Left lobe of liver (tissue), 2 donors: ENCODE results near the gene ZNF646. TPM values are rescaled to one million over a fixed set of nuclear protein-coding genes. Genes with fewer than 3 reads are reported as not detected.

Experiments
- ATAC-seq: fragments of 200-7000 bp; cut with Tn5 transposase; one replicate; pipeline ENCODE4 v1.9.1; 2020; ENCODE audit warnings: mild to moderate bottlenecking, moderate library complexity
- DNase-seq: peaks from one replicate; pipeline ENCODE4 v3.0.0-alpha.2; 2020; ENCODE audit warnings: low spot score
- total RNA-seq: library from RNA; stranded (reverse); gene quantifications from one replicate; pipeline ENCODE4 v1.2.1, GENCODE V29; 2021
- donor health status: DM: no; HTN: no; CAD: no; lungs with moderate emphysema.
- donor health status: DM: no; HTN: yes; CAD: no.

Gene ZNF646
- total RNA-seq: 6.7 TPM

DNA sequence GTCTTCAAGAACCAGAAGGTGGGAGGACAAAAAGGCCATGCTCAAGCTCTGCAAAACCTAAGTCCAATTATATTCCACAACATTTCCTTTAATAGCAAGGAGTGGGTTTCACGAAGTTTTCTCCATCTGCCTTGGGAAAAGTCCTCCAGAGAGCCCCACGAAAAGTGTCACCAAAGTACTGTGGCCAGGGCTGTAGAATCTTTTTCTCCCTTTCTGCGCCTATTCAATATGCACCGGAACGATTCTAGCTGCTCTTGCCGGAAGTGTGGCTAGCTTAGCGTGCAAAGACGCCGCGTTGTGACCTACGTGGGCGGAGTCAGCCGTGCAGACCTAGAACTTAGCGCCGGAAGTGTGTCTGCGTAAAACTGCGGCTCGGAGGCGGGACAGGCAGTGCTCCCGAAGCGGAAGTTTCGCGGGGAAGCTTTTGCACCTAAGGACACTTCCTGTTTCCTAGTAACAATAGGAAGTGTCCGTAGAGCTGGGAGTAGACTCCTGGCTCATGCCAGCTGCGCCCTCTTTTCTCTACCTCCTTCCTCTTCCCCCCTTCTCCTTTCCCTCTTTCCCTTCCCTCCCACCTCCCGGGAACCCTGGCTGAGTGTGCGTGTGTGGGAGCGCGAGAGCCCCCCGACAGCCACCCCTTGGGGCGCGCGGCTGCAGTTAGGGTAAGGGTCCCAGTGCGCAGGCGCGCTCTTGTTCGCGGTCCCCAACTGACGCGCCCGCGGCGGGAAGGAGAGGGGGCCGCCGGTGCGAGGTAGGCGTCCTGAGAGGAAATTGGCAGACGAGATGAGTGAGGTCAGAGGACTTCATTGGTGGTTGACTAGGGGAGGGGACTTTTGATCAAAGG lies at the start of gene ZNF646, which contains the start of gene ZNF668:
TSS of gene ZNF646 (plus strand) at position 453 of the 844 bp plus-strand sequence. CDS start 1,903 bp downstream, outside the sequence.
TSS of gene ZNF668 (minus strand) at position 271 of the 844 bp plus-strand sequence. CDS start 9,781 bp downstream, outside the sequence.
- ATAC-seq (peak; percentile 90), DNase-seq (peak; percentile 98)

- ATAC-seq: peak; percentile 23
- DNase-seq: no peak
Measured at GRCh38 chr16:31025339-31025738, 48.9 kb upstream of the ZNF646 start.

GRCh38 chr16:31029272-31029671 lies 45.0 kb upstream of the ZNF646 start:
- no peak for ATAC-seq
- no peak for DNase-seq

GRCh38 chr16:31031276-31031675 lies 42.9 kb upstream of the ZNF646 start:
- no peak for ATAC-seq

DNA sequence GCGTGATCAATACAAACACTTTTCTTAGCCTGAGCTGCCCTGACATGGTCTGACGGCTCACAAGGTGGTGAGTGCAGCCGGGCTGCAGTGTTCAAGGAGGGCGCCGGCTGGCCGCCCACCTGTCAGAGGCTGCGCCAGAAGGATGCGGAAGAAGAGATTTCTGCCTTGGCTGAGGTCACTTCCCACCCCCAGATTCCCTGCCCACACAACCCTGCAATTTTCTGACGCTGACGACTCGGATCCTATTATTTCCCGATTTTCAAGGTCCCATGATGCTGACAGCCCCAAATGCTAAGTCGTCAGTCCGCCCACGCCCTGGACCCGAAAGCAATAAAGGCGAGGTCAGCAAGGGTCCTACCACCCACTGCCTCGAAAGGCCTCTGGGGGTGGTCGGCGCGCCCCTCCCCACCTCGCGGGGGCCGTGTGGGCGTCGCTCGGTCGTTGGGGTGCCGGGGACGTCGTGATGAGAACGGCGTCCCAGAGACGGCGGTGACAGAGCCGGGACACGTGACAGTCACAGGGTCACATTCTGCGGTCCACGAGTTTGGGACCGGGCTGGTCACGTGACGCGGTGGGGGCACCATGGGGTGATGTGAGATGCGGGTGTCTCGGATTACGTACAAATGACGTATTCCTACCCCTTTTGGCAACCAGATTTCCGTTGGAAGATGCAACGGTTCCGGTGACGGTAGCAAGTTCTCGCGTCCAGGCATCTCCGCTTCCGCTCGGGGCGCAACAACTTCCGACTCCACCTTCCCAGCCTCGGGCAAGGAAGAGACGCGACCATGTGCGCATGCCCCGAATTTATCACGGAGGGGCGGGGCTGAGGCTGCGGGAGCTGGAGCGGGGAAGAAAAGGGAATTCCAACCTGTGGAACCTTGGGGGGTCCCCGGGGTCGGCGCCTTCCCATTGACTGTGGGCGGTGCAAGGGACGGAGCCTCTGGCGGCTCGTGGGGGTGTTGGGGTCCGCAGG lies 41.2 kb upstream of the ZNF646 start, which contains the start of gene STX4:
TSS of gene STX4 (plus strand) at position 823 of the 973 bp plus-strand sequence. CDS start 248 bp downstream, outside the sequence.
- DNase-seq: peak; percentile 98

More at GRCh38 chr16:31031276-31031675, 42.9 kb upstream of the ZNF646 start:
- no peak for DNase-seq

DNA sequence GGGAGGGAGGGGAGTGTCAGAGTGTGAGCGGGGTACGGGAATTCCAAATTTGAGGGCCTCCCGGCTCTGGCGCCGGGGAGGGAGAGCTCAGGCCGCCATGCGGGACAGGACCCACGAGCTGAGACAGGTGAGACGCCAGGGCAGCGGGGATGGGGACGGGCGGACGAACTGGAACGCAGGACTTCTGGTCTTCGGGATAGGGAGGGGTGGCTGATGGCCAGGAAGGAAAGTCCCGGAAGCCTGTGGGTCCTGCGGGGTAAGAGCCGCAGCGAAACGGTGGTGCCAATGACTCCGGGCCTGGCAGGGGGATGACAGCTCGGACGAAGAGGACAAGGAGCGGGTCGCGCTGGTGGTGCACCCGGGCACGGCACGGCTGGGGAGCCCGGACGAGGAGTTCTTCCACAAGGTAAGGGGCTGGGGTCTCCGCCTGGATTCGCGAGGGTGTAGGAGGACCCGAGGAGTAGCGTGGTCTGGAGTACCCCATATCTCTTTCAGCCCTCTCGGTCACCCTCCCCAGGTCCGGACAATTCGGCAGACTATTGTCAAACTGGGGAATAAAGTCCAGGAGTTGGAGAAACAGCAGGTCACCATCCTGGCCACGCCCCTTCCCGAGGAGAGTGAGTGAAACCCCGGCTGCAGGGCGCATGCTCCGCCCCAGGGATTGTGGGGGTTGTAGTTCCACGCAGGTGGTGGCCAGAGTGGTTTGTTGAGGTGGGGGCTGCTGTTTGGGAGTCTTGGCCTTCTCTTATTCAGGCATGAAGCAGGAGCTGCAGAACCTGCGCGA lies 40.3 kb upstream of the ZNF646 start:
- ATAC-seq: peak; percentile 88
- peak; percentile 94 for DNase-seq

More for the DNA sequence above, 41.2 kb upstream of the ZNF646 start, which contains the start of gene STX4:
- peak; percentile 92 for ATAC-seq

DNA sequence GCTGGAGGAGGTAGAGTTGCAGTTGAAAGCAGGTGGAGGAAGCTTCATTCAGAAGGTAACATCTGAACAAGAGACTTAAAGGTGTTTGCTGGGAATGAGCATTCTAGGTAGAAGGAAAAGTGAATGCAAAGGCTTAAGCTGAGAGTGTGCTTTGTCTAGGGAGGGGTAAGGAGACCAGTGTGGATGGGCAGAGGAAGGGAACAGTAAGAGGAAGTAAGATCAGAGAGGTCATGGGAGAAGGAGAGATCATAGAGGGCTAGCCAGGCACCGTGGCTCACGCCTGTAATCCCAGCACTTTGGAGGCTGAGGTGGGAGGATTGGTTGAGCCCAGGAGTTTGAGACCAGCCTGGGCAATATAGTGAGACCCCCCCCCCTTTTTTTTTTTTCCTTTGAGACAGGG lies 37.5 kb upstream of the ZNF646 start:
- DNase-seq: no peak
- ATAC-seq: no peak

GRCh38 chr16:31038993-31039392 lies 35.2 kb upstream of the ZNF646 start:
- DNase-seq: no peak
- ATAC-seq: no peak

DNA sequence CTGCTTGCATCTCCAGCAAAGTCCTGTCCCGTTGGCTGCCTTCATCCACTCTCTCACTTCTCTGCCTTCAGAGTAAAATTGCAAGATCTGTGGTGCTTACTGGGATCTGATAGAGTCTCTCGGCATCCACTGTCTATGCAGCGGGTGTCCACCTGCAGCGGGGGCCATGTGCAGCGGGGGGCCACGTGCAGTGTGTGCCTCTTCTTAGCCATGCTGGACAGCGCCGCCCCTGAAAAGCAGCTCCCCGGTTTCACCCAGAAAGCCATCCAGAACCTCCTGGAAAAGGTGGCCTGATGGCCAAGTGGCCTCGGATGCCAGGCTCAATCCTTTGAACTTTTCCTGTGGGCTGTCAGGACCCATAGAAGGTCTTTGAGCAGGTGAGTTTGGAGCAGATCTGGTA lies 31.4 kb upstream of the ZNF646 start:
- no peak for ATAC-seq
- DNase-seq: no peak

DNA sequence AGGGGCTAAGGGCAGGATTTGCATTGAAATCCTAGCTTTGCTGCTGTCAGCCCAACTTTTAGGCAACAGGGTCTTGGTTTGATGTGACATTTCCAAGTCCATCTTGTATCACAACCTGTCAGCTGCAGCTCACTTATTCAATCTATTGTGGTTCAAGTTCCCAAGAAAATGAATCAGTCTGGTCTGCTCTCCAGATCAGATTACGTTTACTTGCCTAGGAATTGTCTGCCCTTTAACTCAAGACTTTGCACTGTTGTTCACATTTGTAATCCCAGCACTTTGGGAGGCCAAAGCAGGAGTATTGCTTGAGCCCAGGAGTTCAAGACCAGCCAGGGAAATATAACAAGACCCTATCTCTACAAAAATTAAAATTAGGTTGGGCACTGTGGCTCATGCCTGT lies 30.9 kb upstream of the ZNF646 start:
- DNase-seq (no peak), ATAC-seq (no peak)

GRCh38 chr16:31043898-31044481 lies 30.2 kb upstream of the ZNF646 start:
- ATAC-seq (peak; percentile 44), DNase-seq (no peak)

DNA sequence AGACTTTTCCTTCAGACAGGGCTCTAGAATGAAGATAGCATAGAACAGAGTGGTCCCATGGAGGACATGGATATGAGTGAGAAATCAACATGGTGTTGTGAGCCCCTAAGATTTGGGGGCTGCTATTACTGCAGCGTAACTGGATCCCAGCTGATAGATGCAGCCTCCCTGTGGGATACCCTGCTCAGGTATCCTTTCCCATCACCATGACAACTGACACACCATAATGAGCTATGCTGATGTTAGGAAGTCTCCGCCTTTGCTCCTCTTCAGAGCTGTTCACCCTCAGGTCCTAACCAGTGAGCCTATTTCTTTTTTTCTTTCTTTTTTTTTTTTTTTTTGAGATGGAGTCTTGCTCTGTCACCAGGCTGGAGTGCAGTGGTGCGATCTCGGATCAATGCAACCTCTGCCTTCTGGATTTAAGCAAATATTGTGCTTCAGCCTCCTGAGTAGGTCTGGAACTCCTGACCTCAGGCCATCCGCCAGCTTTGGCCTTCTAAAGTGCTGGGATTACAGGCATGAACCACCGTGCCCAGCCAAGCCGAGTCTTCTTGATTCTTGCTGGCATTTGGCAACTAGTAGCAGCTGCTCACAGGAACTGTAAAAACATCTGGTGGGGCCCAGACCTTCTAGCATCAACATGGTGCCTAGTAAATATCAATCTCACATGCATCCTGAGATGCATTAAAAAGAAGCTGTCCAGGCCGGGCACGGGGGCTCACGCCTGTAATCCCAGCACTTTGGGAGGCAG lies 23.8 kb upstream of the ZNF646 start:
- ATAC-seq (no peak), DNase-seq (no peak)

GRCh38 chr16:31052114-31052513 lies 22.1 kb upstream of the ZNF646 start:
- ATAC-seq (peak; percentile 39), DNase-seq (no peak)

DNA sequence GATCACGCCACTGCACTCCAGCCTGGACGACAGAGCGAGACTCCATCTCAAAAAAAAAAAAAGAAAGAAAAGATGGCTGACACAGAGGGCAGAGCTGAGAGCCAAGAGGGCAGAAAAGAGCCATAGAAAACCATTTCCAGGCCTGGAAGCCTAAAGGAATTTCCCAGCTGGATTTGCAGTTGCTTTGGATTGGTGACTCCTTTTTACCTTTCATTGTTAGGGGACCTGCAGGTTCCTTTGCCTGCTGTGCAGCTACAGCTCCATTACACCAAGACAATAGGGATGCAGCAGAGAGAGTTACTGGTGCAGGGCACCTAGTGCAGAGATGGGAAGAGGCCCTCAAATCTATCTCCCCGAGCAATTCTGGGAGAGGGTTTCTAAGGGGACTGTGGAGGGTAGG lies 18.6 kb upstream of the ZNF646 start:
- no peak for ATAC-seq
- no peak for DNase-seq

- DNase-seq: no peak
- ATAC-seq: no peak
Measured at GRCh38 chr16:31061126-31061812, 13.0 kb upstream of the ZNF646 start.

- no peak for DNase-seq
- ATAC-seq: no peak
Measured at GRCh38 chr16:31061813-31062440, 12.3 kb upstream of the ZNF646 start.

DNA sequence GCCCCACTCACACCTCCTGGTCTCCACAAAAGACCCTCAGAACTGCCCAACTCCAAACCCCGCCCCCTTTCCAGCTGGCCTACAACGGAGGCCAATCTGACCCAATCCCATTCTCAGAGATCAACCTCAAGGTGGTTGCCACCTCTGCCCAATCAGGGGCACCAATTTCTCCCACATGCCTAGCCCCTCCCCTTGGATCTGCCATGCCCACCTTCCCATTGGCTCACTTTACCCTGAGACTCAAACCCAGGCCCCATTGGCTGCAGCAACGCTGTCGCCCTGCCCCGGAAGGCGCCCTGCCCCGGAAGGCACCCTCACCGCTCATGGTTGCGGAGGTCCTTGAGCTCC lies 10.8 kb upstream of the ZNF646 start:
- DNase-seq (no peak), ATAC-seq (no peak)
